ENCODE measurements around the gene UPK3BL2. TPM values are rescaled to one million over a fixed set of nuclear protein-coding genes. Genes with fewer than 3 reads are reported as not detected.
"Not testable (repeated sequence)": the region's sequence is repeated elsewhere in the genome, so short reads cannot be mapped to it uniquely, and the experiment has no call there.

Gene UPK3BL2
- total RNA-seq = 1 to 10 TPM; 3.4 to 8.3 (median 7.2) TPM
- polyA plus RNA-seq = 2.7 TPM
- long read RNA-seq, donor 1, partial matches to known transcripts = 0 of 1 reads
- long read RNA-seq, donor 1, other reads (novel, unspliced or antisense) = 0 of 1 reads
- long read RNA-seq, donor 2 = 0 reads
- long read RNA-seq, donor 3 = 0 reads
- long read RNA-seq, donor 4, partial matches to known transcripts = 1 of 1 reads
- long read RNA-seq, donor 4, other reads (novel, unspliced or antisense) = 0 of 1 reads

GRCh38 chr7:102543596-102543995 is at the start of gene UPK3BL2:
TSS of gene UPK3BL2 (minus strand) at chr7:102543696. CDS start at chr7:102543636, 60 bp downstream.
- DNase-seq; H3K4me1 ChIP-seq (ENCODE audit: control insufficient read depth, insufficient read depth, low read length); H3K4me3 ChIP-seq (ENCODE audit: low read length); H3K9me3 ChIP-seq (ENCODE audit: control insufficient read depth, low read length); intact Hi-C loops (cut with DNase I); H3K27me3 ChIP-seq (ENCODE audit: control insufficient read depth, insufficient read depth); H3K27ac ChIP-seq (ENCODE audit: low read length): not testable (repeated sequence)
- peak in 1 of 2 donors; percentile 5 for ATAC-seq
- WGBS = no CpG with 5 or more reads among the region's 8 CpGs

- H3K4me1 ChIP-seq (ENCODE audit: control insufficient read depth, insufficient read depth, low read length); H3K4me3 ChIP-seq (ENCODE audit: low read length); H3K9me3 ChIP-seq (ENCODE audit: control insufficient read depth, low read length); H3K27ac ChIP-seq (ENCODE audit: low read length); intact Hi-C loops (cut with DNase I); H3K27me3 ChIP-seq (ENCODE audit: control insufficient read depth, insufficient read depth): not testable (repeated sequence)
- peak; percentile 14 to 77 (median 57) for DNase-seq
- ATAC-seq = peak; percentile 86 to 88
- WGBS = 30% methylated on average over 6 of the region's 26 CpGs
Observed at GRCh38 chr7:102592477-102593019, 49.1 kb upstream of the UPK3BL2 start.

GRCh38 chr7:102589857-102590256 is 46.4 kb upstream of the UPK3BL2 start:
- ATAC-seq = peak; percentile 38 to 69
- H3K9me3 ChIP-seq (ENCODE audit: control insufficient read depth, low read length); DNase-seq; intact Hi-C loops (cut with DNase I); H3K27me3 ChIP-seq (ENCODE audit: control insufficient read depth, insufficient read depth); H3K4me1 ChIP-seq (ENCODE audit: control insufficient read depth, insufficient read depth, low read length); H3K27ac ChIP-seq (ENCODE audit: low read length); H3K4me3 ChIP-seq (ENCODE audit: low read length): not testable (repeated sequence)
- no CpG with 5 or more reads among the region's 9 CpGs for WGBS

GRCh38 chr7:102583495-102583894 is 40.0 kb upstream of the UPK3BL2 start:
- no CpG with 5 or more reads among the region's 5 CpGs for WGBS
- intact Hi-C loops (cut with DNase I); H3K4me1 ChIP-seq (ENCODE audit: control insufficient read depth, insufficient read depth, low read length); DNase-seq; H3K9me3 ChIP-seq (ENCODE audit: control insufficient read depth, low read length); H3K4me3 ChIP-seq (ENCODE audit: low read length); H3K27ac ChIP-seq (ENCODE audit: low read length); H3K27me3 ChIP-seq (ENCODE audit: control insufficient read depth, insufficient read depth): not testable (repeated sequence)
- ATAC-seq = peak in 1 of 2 donors; percentile 40

GRCh38 chr7:102581722-102582121 is 38.2 kb upstream of the UPK3BL2 start:
- DNase-seq; H3K9me3 ChIP-seq (ENCODE audit: control insufficient read depth, low read length); intact Hi-C loops (cut with DNase I); H3K4me1 ChIP-seq (ENCODE audit: control insufficient read depth, insufficient read depth, low read length); H3K4me3 ChIP-seq (ENCODE audit: low read length); ATAC-seq; H3K27me3 ChIP-seq (ENCODE audit: control insufficient read depth, insufficient read depth); H3K27ac ChIP-seq (ENCODE audit: low read length): not testable (repeated sequence)
- no CpG with 5 or more reads among the region's 5 CpGs for WGBS

GRCh38 chr7:102578486-102578885 is 35.0 kb upstream of the UPK3BL2 start:
- H3K9me3 ChIP-seq (ENCODE audit: control insufficient read depth, low read length); H3K4me3 ChIP-seq (ENCODE audit: low read length); intact Hi-C loops (cut with DNase I); H3K27me3 ChIP-seq (ENCODE audit: control insufficient read depth, insufficient read depth); H3K4me1 ChIP-seq (ENCODE audit: control insufficient read depth, insufficient read depth, low read length); H3K27ac ChIP-seq (ENCODE audit: low read length): not testable (repeated sequence)
- 76% methylated on average over 5 of the region's 5 CpGs for WGBS
- ATAC-seq (peak; percentile 5 to 32), DNase-seq (peak in 2 of 3 donors; percentile 16 to 22)

- ATAC-seq = peak in 1 of 2 donors; percentile 6
- not testable (repeated sequence) for H3K27me3 ChIP-seq (ENCODE audit: control insufficient read depth, insufficient read depth)
Observed at GRCh38 chr7:102577315-102578240, 34.1 kb upstream of the UPK3BL2 start.

GRCh38 chr7:102576363-102576762 is 32.9 kb upstream of the UPK3BL2 start:
- H3K4me1 ChIP-seq (ENCODE audit: control insufficient read depth, insufficient read depth, low read length); H3K27ac ChIP-seq (ENCODE audit: low read length); ATAC-seq; H3K4me3 ChIP-seq (ENCODE audit: low read length); H3K9me3 ChIP-seq (ENCODE audit: control insufficient read depth, low read length); H3K27me3 ChIP-seq (ENCODE audit: control insufficient read depth, insufficient read depth); intact Hi-C loops (cut with DNase I); DNase-seq: not testable (repeated sequence)
- no CpG with 5 or more reads among the region's 3 CpGs for WGBS

More at GRCh38 chr7:102577315-102578240, 34.1 kb upstream of the UPK3BL2 start:
- DNase-seq = peak in 2 of 3 donors; percentile 31 to 38
- 74% methylated on average over 6 of the region's 7 CpGs for WGBS
- H3K4me3 ChIP-seq (ENCODE audit: low read length); H3K4me1 ChIP-seq (ENCODE audit: control insufficient read depth, insufficient read depth, low read length); intact Hi-C loops (cut with DNase I); H3K27ac ChIP-seq (ENCODE audit: low read length); H3K9me3 ChIP-seq (ENCODE audit: control insufficient read depth, low read length): not testable (repeated sequence)

- DNase-seq; ATAC-seq; intact Hi-C loops (cut with DNase I); H3K27me3 ChIP-seq (ENCODE audit: control insufficient read depth, insufficient read depth); H3K4me1 ChIP-seq (ENCODE audit: control insufficient read depth, insufficient read depth, low read length); H3K4me3 ChIP-seq (ENCODE audit: low read length); H3K27ac ChIP-seq (ENCODE audit: low read length); H3K9me3 ChIP-seq (ENCODE audit: control insufficient read depth, low read length): not testable (repeated sequence)
- WGBS = no CpG with 5 or more reads among the region's 6 CpGs
Observed at GRCh38 chr7:102574607-102575006, 31.1 kb upstream of the UPK3BL2 start.

GRCh38 chr7:102572261-102573239 is 29.1 kb upstream of the UPK3BL2 start, which contains the start of gene POLR2J3:
TSS of gene POLR2J3 (minus strand) at chr7:102572583. CDS start at chr7:102572521, 62 bp downstream.
- H3K9me3 ChIP-seq (ENCODE audit: control insufficient read depth, low read length); intact Hi-C loops (cut with DNase I); H3K27ac ChIP-seq (ENCODE audit: low read length); H3K27me3 ChIP-seq (ENCODE audit: control insufficient read depth, insufficient read depth); H3K4me1 ChIP-seq (ENCODE audit: control insufficient read depth, insufficient read depth, low read length): not testable (repeated sequence)
- ATAC-seq (peak; percentile 96), DNase-seq (peak; percentile 98 to 99 (median 98))
- WGBS = under 1% methylated on average over 54 of the region's 64 CpGs
- peak within 1 kb of the TSS; percentile 55 for H3K4me3 ChIP-seq (ENCODE audit: low read length)
